GM10266 (cell line): Measurements from ENCODE around the gene MAST4.

Experiments used
- DNase-seq: peaks from one replicate; pipeline ENCODE4 v3.0.0; 2012; ENCODE audit errors: extremely low spot score
- TF ChIP-seq, protein P1 (sequence below): IDR thresholded peaks from 2 replicates; pipeline ENCODE4 v1.5.1; 2012; ENCODE audit warnings: mild to moderate bottlenecking, low read depth; ENCODE audit not compliant: control insufficient read depth, insufficient read depth; ENCODE audit errors: missing control alignments

MAST4 gene

DNA sequence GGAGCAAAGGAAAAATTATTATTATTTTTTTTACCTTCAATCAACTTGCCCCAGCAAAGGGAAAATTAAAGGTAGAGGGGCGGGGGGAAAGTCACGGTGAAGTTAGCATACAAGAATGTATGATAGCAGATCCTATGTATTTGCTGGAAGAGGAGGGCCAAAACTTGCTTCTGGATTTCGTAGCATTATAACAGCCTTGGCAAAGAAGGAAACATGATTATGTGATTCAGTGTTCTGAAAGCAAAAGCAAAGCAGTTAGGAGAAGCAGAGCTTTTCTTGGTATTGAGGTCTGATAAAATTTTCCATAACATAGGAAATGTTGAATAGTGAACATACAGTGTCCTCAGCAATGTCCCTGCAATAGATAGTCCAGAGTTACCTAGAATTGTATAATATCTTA is 32.4 kb downstream of the MAST4 start:
- DNase-seq, result no peak
- TF ChIP-seq, protein P1, sequence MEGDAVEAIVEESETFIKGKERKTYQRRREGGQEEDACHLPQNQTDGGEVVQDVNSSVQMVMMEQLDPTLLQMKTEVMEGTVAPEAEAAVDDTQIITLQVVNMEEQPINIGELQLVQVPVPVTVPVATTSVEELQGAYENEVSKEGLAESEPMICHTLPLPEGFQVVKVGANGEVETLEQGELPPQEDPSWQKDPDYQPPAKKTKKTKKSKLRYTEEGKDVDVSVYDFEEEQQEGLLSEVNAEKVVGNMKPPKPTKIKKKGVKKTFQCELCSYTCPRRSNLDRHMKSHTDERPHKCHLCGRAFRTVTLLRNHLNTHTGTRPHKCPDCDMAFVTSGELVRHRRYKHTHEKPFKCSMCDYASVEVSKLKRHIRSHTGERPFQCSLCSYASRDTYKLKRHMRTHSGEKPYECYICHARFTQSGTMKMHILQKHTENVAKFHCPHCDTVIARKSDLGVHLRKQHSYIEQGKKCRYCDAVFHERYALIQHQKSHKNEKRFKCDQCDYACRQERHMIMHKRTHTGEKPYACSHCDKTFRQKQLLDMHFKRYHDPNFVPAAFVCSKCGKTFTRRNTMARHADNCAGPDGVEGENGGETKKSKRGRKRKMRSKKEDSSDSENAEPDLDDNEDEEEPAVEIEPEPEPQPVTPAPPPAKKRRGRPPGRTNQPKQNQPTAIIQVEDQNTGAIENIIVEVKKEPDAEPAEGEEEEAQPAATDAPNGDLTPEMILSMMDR, result no peak

- TF ChIP-seq, protein P1, result no peak
- DNase-seq, result no peak
These were observed 33.3 kb downstream of the MAST4 start for GRCh38 chr5:66629446-66629845.

DNA sequence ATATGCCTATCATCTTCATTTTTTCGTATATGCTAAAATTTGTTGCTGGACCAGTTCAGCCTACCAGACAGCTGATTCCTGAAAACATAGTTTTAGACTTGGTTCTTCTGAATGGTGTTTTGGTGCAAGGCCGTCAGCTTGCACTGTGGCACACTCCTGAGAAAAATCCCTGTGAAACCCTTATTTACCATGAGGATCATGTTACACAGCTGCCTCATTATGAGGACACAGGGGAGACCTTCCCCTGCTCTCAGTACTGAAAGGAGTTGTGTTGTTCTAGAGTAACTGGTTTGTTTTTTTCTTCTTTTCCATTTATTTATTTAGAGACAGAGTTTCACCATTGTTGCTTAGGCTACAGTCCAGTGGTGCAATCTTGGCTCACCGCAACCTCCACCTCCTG is 37.6 kb downstream of the MAST4 start:
- TF ChIP-seq, protein P1, result no peak
- no peak for DNase-seq

DNA sequence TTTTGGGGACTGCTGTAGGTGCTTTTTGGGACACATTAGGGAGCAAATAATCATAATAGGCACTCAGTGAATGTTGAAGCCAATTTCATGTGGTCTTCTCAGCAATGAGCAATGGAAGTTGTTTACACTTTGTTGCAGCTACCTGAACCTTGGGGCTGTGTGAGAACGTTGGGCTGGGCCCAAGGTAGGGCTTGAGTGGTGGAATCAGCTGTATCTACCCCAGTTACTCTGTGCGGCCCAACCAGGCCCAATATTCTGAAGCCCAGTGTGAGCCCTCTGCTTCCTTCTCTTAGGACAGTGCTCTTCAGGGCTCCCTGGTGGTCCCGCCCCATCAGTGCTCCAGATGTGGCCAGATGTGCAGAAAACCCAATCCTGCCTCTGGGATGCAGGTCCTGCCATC is 38.4 kb downstream of the MAST4 start:
- TF ChIP-seq, protein P1, result no peak
- DNase-seq, result no peak

DNA sequence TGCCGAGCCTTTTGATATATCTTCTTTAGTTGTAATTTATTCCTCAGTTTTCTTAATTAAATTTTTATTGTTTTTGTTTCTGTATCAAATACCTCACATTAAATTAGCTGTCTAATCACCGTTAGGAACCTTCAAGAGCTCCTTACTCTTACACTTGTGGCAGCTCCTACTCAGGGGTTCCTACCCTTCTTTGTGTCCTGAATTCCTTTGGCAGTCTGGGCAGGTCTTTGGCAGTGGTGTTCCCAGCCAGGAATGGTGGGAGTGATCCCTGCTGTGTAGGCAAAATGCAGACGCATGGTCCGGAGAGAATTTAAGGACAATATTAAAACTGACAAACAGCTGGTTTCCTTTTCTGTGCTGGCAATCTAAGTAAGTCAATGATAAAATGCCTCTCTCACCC is 41.8 kb downstream of the MAST4 start:
- no peak for DNase-seq
- TF ChIP-seq, protein P1, result no peak

DNA sequence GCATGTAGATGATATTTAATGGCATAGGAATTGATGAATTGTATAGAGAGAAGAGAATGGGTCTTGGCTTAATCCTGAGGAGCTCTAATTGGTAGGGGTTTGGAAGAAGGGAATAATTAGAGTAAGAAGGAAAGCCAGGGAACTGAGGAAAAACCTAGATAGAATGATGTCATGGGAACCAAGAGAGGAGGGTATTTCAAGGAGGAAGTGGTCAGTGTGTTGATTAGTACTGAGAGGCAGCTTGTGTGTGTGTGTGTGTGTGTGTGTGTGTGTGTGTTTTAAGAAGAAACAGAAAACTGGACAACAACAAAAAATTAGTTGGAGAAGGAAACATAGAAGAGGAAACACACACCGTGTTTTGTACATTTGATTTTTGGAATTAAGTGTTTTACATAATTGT is 42.8 kb downstream of the MAST4 start:
- DNase-seq, result no peak
- TF ChIP-seq, protein P1, result no peak

DNA sequence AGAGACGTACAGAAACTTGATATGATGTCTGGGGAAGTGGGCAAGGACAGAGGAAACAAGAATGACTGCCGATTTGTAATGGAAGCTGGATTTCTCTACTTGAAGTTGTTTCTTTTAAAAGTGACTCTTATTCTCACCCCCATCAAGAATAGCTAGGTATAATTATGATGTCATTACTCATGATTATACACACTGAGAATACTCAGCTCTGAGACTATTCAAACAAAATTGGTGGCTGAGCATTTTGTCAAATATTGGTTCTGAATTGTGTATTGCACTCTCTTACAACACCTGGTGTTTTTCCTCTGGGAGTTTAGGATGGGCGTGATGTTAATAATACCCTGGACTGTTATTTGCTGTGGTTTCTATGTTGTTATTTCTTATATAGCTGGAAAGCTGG is 46.3 kb downstream of the MAST4 start:
- TF ChIP-seq, protein P1, result no peak
- DNase-seq, result no peak
